Stimulated activated CD8-positive, alpha-beta memory T cell treated with anti-CD3 and anti-CD28 coated beads, Interleukin-4, amount 100 ng/mL, for 1 hour (primary cell): ENCODE data around the gene SAMD8.
"Not testable (repeated sequence)": the region's sequence is repeated elsewhere in the genome, so short reads cannot be mapped to it uniquely, and the experiment has no call there.

Experiments
- DNase-seq, 2 donors: peaks; one replicate each; pipeline ENCODE4 v3.0.0-alpha.2; 2020; ENCODE audit warnings: low read depth in 2 of 2, low spot score in 1 of 2

The SAMD8 gene

DNA sequence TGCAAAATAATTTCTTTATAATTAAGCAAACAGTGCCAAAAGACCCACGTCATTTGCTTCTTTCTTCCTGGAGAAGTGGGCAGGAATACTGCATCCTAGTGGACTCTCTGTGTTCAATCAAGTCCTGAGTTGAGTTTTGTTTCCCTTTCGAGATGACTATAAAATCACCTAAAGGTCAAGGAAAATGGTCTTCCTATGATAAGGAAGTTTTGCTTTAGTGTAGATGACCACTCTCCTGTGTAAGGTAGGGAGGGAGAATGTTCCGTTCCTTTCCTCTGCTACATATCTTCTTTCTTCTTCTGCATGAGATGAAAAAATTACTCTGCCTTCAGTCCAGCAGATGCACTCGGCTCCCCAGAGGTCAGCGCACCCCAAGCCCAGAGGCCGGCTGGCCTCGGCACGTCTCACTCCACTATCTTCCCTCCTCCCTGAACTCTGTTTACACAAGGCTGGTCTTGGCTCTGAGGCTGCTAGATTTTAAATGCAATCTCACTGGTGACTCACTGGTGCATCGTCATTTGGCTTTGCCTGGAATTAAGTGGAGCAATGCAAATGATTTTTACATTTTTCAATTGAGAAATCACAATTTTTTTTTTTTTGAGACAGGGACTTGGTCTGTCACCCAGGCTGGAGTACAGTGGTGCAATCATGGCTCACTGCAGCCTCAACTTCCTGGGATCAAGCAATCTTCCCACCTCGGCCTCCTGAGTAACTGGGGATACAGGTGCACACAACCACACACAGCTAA, 80.5 kb downstream of the SAMD8 start:
- no peak for DNase-seq

DNA sequence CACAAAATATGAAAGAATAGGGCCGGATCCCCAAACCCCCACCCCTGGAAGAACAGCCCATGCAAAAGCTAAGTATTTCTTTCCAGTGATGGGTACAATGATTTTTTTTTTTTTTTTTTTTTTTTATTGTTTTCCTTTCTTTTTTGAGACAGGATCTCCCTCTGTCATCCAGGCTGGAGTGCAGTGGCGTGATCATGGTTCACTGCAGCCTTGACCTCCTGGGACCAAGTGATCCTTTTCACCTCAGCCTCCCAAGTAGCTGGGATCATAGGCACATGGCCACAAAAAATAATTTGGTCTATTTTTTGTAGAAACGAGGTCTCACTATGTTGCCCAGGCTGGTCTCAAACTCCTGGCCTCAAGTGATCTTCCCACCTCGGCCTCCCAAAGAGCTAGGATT, 83.2 kb downstream of the SAMD8 start:
- DNase-seq, result not testable (repeated sequence)

DNA sequence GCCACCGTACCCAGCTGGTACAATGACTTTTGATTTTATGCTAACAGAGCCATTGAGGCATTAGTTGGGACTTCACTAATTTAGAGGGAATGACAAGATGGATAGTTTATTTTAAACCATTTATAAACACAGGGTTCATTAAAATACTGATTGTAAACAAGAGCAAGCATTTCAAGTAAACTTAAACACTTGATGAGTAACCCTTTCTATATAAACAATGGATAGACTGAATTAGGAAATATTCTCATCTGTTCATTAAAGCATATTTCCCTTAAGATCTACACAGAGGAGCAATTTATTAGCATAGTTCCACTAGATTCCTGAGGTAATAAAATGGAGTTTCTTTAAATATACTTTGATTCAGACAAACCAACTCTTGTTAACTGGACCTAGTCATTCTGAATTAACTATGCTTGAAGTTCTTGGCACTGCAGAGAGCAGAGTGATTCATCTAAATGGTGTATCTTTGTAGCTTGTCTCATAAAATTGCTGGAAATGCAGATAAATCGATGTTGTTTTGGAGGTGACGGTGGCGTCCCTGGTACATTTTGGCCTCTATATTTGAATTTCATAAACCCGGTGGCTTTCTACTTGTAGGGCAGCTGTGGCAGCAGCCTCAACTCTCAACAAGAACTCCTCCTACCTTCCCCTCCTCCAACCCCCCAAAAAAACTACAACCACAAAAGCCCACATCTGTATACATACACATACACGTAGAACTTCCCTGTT, 83.7 kb downstream of the SAMD8 start:
- no peak for DNase-seq

DNA sequence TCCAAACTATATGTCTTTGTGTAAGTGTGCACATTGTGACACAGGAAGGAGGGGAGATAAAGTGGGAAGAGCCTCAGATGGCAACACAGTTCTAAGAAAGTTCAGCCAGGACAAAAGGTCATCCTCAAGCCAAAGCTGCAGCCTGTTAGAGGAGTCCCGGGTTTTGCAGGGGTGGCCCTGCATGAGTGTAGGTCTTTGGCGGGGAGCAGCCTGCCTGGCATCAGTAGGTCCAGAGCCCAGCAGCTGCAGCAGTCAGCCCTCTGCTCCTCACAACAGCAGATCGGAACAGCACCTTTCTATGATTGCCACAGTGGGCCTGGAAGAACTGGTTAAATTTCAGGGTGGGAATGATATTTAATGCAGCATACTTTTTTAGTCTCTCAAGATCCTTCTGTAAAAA, 85.6 kb downstream of the SAMD8 start:
- DNase-seq, result no peak

DNA sequence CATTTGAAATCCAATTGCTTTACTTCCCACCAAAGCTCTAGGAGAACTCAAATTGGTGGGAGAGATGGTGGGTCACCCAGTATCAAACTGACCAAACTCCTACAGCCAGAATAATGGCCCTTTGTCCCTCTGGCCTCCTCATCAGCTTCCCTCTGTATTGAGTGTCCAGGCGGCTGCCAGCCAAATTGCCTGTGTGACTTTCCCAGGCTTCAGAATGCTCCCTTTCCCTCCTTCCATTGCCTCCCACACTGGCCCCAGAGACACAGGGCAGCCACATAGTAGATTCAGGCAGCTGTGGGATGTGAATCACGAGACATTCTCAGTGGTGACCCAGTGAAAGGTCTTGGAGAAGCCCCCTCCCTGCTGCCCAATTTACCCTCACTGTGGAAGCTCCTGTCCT, 86.5 kb downstream of the SAMD8 start:
- DNase-seq, result no peak

DNA sequence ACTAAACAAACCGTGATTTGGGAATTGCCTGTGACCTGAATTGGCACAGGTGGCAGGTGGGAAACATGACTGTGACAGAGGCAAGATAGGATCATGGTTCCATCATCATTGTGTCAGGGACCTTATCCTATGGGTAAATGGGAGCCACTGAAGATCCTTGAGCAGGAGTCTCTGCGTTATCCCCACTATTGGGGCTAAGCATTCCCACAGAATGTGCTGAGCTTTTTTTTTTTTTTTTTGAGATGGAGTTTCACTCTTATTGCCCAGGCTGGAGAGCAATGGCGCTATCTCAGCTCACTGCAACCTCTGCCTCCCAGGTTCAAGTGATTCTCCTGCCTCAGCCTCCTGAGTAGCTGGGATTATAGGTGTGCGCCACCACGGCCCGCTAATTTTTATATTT, 88.5 kb downstream of the SAMD8 start:
- DNase-seq, result not testable (repeated sequence)

DNA sequence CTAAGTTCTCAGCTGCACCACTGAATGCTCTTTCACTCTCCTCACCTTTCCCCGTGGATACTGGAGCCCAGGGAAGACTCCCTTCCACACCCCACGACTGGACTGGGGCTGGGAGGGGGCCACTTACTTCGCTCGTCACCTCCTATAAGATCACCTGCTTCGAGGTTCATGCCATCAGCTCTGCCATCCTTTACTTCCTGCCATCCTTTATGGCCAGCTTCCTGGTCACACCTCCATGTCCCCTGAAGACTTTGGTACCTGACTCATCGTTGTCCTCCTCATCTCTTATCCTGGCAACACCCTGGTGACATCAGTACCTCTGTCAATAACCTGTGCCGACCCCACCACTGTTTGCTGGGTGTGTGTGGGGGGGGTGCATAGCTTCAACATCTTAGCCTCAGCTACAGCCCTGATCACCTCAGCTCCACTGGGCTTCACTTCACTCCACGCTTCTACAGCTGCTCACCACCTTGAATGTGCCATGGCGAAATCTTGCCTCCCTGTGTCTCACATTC, 90.4 kb downstream of the SAMD8 start:
- no peak for DNase-seq

DNA sequence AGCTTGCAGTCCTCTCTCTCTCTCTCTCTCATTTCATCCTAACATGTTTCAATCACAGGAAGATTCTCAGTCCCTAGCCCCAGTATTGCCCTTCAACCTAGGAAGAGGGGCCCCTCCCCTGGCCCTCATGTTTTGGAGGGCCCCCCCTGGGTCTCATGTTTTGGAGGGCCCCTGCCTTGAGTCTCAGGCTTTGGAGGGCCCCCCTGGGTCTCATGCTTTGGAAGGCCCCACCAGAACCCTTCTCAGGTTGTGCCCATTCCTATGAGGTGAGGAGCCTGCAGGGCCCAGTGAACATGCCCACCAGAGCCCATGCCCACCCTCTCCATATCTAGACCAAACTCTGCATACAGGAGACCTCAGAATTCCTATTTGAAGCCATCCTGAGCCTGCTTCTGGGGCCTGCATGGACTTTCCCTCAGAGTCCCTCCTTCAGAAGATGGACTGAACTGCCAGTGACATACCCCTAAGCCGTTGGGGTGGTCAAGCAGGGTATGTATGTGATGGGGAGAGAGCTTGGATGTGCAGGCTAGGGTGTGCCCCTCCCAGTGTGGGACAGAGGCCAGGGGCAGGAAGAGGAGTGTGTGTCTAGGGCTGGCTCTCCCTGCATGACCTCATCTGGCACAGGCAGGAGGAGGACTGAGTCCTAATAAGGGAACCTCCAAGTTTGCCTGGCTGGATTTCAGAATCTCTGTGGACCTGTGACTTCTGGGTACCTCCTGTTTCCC, 91.0 kb downstream of the SAMD8 start:
- no peak for DNase-seq

DNA sequence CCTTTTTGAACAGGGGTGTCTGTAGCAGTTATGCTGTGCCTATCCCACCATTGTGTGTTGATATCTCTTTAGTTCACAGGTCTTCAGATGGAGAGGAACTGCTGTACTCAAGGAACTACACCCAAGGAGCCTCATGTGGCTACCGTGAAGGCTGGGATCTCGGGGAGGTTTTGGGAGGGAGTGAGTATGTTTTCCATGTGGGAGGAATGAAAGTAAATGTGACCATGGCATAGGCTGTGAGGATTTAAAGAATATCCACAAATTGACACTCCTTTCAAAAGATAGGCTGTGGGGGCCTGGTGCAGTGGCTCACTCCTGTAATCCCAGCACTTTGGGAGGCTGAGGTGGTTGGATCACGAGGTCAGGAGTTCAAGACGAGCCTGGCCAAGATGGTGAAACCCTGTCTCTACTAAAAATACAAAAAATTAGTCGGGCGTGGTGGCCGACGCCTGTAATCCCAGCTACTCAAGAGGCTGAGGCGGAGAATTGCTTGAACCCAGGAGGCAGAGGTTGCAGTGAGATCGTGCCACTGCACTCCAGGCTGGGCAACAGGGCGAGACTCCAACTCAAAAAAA, 91.7 kb downstream of the SAMD8 start:
- not testable (repeated sequence) for DNase-seq

DNA sequence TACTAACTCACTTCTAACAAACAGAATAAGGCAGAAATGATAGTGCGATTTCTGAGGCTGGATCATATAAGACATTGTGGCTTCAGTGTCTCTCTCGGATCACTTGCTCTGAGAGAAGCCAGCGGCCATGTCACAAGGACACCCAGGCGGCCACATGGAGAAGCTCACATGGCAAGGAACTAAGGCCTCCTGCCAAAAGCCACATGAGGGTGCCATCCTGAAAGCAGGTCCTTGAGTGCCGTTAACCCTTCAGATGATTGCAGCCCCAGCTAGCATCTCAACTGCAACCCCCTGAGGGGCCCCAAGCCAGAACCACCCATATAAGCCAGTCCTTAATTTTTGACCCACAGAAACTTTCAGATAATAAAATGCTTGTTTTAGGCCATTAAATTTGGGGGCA, 92.3 kb downstream of the SAMD8 start:
- no peak for DNase-seq

DNA sequence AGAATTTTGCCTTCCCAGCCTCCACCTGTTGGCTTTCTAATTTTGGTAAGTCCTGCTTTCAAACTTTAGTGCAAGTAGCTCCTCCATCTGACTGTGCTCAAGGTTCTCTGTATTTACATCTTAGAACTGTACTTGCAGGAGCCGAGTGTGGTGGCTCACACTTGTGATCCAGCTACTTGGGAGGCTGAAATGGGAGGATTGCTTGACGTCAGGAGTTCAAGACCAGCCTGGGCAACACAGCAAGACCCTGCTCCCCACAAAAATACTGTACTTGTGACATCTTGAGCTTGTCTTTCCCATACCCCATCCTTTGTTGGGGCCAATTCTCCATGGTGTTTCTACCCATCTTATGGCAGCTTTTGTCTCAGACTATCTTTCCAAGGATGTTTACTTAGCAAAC, 94.5 kb downstream of the SAMD8 start:
- DNase-seq, result no peak

DNA sequence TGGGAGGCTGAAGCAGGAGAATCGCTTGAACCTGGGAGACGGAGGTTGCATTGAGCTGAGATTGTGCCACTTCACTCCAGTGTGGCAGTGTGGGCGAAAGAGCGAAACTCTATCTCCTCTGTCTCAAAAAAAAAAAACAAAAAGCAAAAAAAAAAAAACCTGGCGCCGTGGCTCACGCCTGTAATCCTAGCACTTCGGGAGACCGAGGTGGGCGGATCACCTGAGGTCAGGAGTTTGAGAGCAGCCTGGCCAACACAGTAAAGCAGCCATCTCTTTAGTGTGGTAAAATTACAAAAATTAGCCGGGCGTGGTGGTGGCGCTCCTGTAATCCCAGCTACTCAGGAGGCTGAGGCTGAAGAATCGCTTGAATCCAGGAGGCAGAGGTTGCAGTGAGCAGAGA, 95.2 kb downstream of the SAMD8 start:
- DNase-seq, result not testable (repeated sequence)

DNA sequence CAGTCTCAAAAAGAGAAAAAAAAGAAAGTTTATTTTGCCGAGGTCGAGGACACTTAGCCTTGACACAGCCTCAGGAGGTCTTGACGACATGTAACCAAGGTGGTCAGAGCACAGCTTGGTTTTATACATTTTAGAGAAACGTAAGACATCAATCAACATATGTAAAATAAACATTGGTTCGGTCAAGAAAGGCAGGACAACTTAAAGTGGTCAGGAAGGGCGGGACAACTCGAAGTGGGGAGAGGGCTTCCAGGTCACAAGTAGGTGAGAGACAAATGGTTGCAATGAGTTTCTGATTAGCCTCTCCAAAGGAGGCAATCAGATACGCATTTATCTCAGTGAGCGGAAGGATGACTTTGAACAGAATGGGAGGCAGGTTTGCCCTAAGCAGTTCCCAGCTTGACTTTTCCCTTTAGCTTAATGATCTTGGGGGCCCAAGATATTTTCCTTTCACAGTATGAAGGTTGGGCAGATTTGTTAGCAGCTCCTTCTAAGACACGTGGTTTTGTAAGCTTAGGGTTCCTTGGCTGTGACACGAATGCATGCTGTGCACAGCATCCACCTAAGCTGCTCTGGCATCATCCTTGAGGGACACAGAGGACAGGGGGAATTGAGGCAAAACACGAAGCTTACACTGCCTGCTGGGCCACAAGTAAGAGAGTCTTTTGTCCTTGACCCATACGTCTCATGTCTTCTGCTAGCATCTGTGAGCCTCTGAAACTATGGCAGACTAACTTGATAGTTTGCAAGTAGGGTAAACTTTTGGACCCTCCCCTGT, 95.8 kb downstream of the SAMD8 start:
- no peak for DNase-seq

DNA sequence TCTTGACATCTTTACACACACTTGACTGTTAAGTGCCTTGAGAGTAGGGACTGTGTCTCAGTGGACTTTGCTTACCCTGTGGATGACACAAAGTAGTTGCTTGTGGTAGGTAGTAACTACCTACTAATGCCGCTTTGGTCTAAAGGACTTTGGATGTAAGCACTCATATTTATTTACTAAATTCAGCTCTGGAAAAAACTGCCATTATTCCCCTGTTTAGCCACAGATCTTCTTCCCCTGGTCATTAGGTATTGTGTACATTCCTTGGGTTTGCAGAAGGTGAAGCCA, 96.3 kb downstream of the SAMD8 start:
- DNase-seq, result no peak

DNA sequence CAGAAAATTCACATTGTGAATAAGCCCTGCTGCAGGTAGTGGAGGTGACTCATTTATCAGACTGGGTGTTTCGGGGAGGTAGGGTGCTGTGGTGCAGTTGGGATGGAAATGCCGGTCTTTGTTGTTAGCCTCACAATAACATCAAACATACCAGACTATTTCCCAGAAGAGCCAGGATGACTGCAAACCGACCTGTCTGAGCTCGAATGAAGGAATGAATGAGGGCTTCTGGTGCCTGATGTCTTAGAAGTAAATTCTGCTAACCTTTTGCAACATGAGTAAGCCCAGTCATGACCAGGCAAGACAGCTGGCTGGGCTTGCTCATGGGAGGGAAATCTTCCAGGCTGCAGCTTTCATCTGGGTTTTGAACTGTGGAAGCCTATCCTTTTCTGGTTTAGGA, 96.7 kb downstream of the SAMD8 start:
- no peak for DNase-seq

DNA sequence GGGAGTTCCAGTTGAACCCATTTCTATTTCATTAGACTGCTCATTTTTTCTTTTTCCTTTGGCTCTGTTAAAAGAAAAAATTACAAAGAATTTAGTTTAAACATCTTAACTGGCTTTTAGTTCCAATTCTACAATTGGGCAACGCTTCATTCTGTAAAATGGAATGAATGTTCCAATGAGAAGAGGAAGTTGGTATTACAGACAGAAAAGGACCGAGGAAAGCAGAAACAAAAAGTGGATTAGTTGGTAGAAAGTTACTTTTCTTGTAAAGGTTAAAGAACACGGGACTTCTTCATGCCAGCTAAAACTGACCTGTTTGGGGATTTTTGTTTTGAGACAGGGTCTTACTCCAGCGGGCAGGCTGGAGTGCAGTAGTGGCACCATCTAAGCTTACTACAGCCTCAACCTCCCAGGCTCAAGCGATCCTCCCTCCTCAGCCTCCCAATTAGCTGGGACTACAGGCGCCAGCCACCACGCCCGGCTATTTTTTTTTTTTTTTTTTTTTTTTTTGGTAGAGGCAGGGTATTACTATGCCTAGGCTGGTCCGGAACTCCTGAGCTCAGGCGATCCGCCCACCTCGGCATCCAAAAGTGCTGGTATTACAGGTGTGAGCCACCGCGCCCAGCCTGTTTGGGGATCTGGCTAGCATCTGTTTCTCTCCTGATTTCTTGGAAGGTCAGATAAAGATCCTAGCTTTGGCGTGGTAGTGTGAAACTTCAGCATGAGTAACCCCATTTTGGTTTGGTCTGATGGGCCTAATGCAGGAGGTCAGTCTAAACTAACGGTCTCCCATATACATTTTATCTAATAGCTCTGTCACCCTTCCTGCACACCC, 97.8 kb downstream of the SAMD8 start:
- DNase-seq, result no peak

DNA sequence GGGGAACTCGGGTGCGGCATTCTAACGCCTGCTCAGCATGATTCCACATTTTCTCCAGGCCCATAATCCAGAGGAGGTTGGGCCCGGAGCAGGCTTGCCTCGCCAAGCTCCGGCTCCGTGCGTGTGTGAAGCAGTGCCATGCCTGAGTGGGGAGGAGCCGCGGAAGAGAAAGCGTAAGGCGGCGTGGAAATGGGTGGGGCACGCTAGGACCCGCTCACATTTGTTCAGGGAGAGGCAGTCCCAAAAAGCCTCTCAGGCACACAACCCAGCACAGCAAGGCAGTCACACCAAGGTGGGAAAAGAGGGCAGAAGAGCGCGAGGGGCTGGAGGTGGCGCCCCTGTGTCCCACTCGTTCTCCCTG, 98.4 kb downstream of the SAMD8 start:
- DNase-seq, result peak; percentile 44 to 50

DNA sequence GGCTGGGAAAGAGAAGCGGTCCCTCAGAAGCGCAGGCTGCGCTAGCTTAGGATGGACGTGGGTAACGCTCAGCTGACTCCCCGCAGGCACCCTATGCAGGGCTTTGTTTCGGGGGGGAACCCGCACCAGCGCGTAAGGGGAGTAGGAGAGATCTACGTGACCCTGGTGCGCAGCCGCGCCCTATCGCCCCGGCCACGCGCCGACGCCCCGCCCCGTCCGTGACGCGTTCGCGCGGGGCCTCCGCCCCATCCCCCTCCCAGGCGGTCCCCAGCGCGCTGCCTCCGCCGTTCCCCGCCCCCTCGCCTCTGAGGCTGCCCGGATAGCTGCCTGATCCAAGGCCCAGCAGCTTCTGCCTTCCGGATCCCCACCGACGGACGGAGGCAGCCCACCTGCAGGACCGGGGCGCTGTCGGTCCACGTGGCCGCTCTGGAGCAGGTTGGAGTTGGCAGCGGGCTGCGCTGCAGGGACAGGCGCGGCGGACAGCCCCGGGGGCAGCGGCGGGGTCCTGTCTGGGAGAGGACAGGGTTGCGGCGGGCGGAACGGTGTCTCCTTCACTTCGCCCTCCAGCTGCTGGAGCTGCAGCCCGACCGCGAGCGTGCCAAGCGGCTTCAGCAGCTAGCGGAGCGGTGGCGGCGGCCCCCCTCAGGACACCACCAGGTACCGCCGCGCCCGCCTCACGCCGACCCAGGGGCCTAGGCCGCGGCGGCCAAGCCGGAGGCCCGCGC, 99.0 kb downstream of the SAMD8 start, which contains the start of gene VDAC2:
Gene VDAC2 (plus strand): TSS at position 515 of the 725 bp plus-strand sequence. CDS start 363 bp downstream, outside the sequence.
- DNase-seq, result peak; percentile 87 to 88

DNA sequence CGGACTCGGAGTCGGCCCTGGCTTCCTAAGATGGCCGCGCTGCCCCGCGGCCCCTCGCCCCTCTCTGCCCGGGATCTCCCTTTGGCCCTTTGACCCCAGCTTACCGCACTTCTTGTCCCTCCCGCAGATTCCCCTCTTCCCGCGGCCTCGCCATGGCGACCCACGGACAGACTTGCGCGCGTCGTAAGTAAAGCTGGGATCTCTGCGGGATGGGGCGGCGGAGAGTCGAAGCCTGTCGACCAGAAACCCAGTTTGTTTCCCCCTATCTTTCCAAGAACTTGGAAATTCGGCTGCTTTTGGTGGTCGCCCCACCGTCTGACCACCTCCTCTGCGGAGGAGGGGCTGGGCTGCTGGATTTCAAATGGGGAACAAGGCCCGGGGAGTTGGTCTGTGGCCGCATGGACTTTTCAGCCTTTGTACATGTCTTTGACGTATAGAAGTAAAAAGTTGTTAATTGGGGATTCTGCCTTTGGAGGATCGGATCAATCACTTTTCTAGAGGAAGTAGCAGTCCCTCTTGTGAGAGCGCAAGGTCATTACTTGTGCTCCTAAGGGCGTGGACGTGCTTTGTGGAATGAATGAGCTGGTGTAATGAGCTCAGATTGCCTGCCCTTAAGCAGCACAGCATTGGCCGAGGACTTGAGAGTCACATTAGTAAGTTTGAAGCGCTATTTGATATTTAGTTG, 99.7 kb downstream of the SAMD8 start:
- no peak for DNase-seq
